Activated naive CD4-positive, alpha-beta T cell treated with anti-CD3 and anti-CD28 coated beads for 36 hours (primary cell): ENCODE measurements around the gene MACROH2A2. TPM values are rescaled to one million over a fixed set of nuclear protein-coding genes. Genes with fewer than 3 reads are reported as not detected.
"Not testable (repeated sequence)": the region's sequence is repeated elsewhere in the genome, so short reads cannot be mapped to it uniquely, and the experiment has no call there.

Experiments used
- CTCF ChIA-PET: fragments of 350-600 bp; sonication (Branson Sonifier 250); formaldehyde crosslinking; loops from one replicate; lab custom pipeline; 2021; ENCODE audit warnings: antibody characterized with exemption; lab: Charles Lee
- DNase-seq: peaks from one replicate; pipeline ENCODE4 v3.0.0-alpha.2; 2020
- H3K27ac Mint-ChIP-seq: one replicate; pipeline ENCODE4 v1.8.0; 2021; ENCODE audit warnings: mild to moderate bottlenecking, mixed read lengths
- H3K27me3 Mint-ChIP-seq: one replicate; pipeline ENCODE4 v1.8.0; 2021; ENCODE audit warnings: low read depth, mixed read lengths
- H3K36me3 Mint-ChIP-seq: one replicate; pipeline ENCODE4 v1.8.0; 2021; ENCODE audit warnings: low read depth, mixed read lengths
- H3K4me1 Mint-ChIP-seq: one replicate; pipeline ENCODE4 v1.8.0; 2021; ENCODE audit warnings: low read depth, mixed read lengths
- H3K4me3 Mint-ChIP-seq: one replicate; pipeline ENCODE4 v1.8.0; 2021; ENCODE audit warnings: mild to moderate bottlenecking, moderate library complexity, mixed read lengths
- H3K9me3 Mint-ChIP-seq: one replicate; pipeline ENCODE4 v1.8.0; 2021; ENCODE audit warnings: mixed read lengths
- intact Hi-C: fragments of 100-400 bp; cut with micrococcal nuclease; formaldehyde crosslinking; loops from one replicate; pipeline ENCODE4 v1.15.1; 2023
- total RNA-seq, 2 experiments: library from RNA; stranded (reverse); gene quantifications; one replicate each; pipeline ENCODE4 v1.2.3, GENCODE V29; 2021

Gene MACROH2A2
- 1 to 10 TPM; 2.7 to 3.2 TPM for total RNA-seq

DNA sequence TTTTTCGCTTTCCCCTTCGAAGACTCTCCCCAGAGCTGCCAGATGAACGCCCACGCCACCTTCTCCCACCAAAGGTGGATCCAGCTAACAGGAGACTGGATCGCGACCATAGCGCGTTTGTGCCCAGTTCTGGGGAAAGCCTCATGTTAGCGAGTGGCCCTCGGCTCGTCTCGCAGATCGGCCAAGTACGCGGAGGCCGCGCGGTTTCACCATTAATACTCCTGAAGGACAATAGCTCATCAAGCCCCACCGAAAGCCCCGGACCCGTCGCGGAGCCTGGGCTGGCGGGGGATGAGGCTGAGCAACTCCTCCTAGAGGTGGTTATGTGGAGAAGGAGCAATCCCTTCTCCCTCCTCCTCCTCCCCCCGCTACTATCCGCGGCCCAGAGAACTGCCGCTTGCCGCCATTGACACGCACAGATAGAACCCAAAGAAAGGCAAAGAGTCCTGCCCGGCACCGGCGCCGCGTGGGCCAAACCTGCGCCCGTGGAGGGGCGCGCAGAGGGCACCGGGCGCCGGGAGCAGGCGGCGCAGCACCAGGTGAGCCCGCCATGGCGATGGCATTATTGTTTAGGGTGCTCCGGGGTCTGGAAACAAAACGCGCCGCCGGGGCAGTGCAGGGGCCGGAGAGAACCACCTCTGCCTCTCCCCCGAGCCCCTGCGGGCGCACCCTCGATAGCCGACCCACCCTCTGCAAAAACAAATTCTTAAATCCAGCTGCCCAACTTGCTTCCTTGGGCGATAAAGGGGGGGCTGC lies at the start of gene MACROH2A2:
Gene MACROH2A2 (plus strand): TSS at position 385 of the 756 bp plus-strand sequence. CDS start 22,813 bp downstream, outside the sequence.
- peak within 1 kb of the TSS; percentile 82 for H3K4me3 Mint-ChIP-seq
- intact Hi-C loops, result no loop called here
- peaks cover 5% of the 10 kb centered on the region for H3K4me1 Mint-ChIP-seq
- no peak within 1 kb of the TSS for H3K27ac Mint-ChIP-seq
- H3K36me3 Mint-ChIP-seq, result no peaks in the 10 kb centered on the region
- CTCF ChIA-PET, result no interaction called here
- H3K9me3 Mint-ChIP-seq, result no peaks in the 10 kb centered on the region
- peak; percentile 52 for DNase-seq
- H3K27me3 Mint-ChIP-seq, result peaks cover 36% of the 10 kb centered on the region

DNA sequence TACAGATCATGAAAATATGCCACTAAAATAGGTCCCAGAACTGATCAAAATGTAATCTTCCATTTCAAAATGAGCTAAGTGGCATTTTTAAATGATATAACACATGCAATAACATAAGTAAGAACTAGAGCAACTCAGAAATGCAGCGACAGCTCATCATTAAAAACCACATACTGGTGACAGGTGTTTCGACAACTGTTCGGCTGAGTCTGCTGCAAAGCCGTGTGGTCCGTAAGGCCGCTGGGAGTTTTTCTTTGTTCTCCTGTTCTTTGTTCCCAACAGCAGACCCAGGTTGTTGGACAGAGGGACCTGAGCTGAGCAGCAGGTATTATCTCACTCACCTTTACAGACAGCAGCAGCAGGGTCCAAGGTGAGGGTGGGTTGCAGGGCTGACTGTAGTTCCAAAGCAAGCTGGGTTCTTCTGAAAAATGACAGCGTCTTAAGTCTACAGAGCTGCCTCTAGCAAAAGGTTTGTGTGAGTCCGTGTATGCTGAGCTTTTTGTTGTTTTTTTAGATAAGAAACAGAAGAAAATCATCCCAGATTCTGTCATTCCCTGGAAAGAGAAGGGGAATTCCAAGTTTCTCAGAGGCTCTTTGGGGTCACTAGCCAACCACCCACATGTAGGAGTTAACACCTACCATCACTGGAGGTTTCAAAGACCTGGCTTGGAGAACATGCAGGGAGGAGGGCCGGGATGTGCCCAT lies 45.4 kb upstream of the MACROH2A2 start:
- Mint-ChIP-seq H3K27me3 (peaks cover 28% of the 10 kb centered on the region), H3K4me3 (no peak overlapping the region), H3K36me3 (no peaks in the 10 kb centered on the region), H3K4me1 (no peaks in the 10 kb centered on the region), H3K27ac (no peak overlapping the region), H3K9me3 (no peaks in the 10 kb centered on the region)
- no peak for DNase-seq
- intact Hi-C loops, result no loop called here
- CTCF ChIA-PET, result no interaction called here

DNA sequence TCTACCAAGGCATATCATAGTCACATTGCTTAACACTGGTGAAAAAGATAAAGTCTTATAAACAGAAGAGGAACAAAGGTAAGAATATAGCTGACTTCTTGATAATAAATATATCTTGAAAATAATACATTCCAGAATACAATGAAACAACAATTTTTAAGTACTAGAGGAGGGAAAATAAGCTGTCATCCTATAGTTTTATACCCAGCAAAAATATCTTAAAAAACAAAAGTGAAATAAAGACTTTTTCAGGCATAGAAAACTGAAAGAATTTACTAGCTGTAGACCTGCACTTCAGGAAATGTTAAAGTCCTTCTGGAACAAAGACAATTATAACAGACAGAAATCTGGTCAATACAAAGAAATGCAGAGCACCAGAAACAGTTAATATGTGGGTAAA lies 21.4 kb upstream of the MACROH2A2 start:
- Mint-ChIP-seq H3K4me3 (no peak overlapping the region), H3K9me3 (peaks cover 14% of the 10 kb centered on the region), H3K4me1 (no peaks in the 10 kb centered on the region), H3K27me3 (peaks cover 18% of the 10 kb centered on the region), H3K27ac (no peak overlapping the region), H3K36me3 (no peaks in the 10 kb centered on the region)
- DNase-seq, result no peak
- CTCF ChIA-PET, result interaction anchor here (1.1 kb wide), 1 partner anchor 11 kb away, joined by 3 read pairs; no protein-coding TSS in a partner anchor
- intact Hi-C loops, result no loop called here

- Mint-ChIP-seq H3K9me3 (peaks cover 14% of the 10 kb centered on the region), H3K4me3 (no peak overlapping the region), H3K36me3 (no peaks in the 10 kb centered on the region), H3K27me3 (peaks cover 18% of the 10 kb centered on the region), H3K27ac (no peak overlapping the region), H3K4me1 (no peaks in the 10 kb centered on the region)
- CTCF ChIA-PET, result interaction anchor here (0.6 kb wide), 1 partner anchor 118 kb away, joined by 3 read pairs; no protein-coding TSS in a partner anchor
- DNase-seq, result no peak
- intact Hi-C loops, result no loop called here
These were observed 19.9 kb upstream of the MACROH2A2 start for GRCh38 chr10:70032667-70033289.

GRCh38 chr10:70034232-70034631 lies 18.4 kb upstream of the MACROH2A2 start:
- CTCF ChIA-PET, result interaction anchor here (0.6 kb wide), 1 partner anchor 510 kb away, joined by 3 read pairs; no protein-coding TSS in a partner anchor
- H3K27me3 Mint-ChIP-seq, result peaks cover 15% of the 10 kb centered on the region
- peaks cover 17% of the 10 kb centered on the region for H3K9me3 Mint-ChIP-seq
- intact Hi-C loops, result no loop called here
- DNase-seq, result no peak
- H3K36me3 Mint-ChIP-seq, result no peaks in the 10 kb centered on the region
- no peak overlapping the region for H3K27ac Mint-ChIP-seq
- no peaks in the 10 kb centered on the region for H3K4me1 Mint-ChIP-seq
- H3K4me3 Mint-ChIP-seq, result no peak overlapping the region

GRCh38 chr10:70035531-70035930 lies 17.1 kb upstream of the MACROH2A2 start:
- no peak overlapping the region for H3K4me3 Mint-ChIP-seq
- H3K4me1 Mint-ChIP-seq, result no peaks in the 10 kb centered on the region
- intact Hi-C loops, result no loop called here
- H3K27me3 Mint-ChIP-seq, result peaks cover 12% of the 10 kb centered on the region
- H3K36me3 Mint-ChIP-seq, result no peaks in the 10 kb centered on the region
- H3K27ac Mint-ChIP-seq, result no peak overlapping the region
- H3K9me3 Mint-ChIP-seq, result peaks cover 14% of the 10 kb centered on the region
- no peak for DNase-seq
- CTCF ChIA-PET, result interaction anchor here (0.6 kb wide), 1 partner anchor 589 kb away, joined by 3 read pairs; no protein-coding TSS in a partner anchor

DNA sequence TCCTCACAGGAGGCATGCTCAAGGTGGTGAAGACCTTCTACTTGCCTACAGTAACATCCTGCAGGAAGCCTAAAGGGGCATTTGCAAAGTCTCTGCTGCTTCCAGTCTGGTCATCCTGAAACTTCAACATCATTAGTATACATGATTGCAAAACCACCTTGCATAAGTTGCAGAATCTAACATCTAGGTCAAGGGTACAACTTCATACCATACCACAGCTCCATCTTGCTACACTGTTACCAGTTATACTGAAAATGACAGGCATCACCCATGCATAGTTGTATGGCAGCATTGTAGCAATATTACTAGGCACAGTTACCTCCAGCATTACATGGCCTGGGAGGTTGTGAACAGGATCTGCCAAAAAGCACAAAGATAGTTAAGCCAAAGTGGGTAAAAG lies 13.7 kb upstream of the MACROH2A2 start:
- Mint-ChIP-seq H3K4me1 (no peaks in the 10 kb centered on the region), H3K36me3 (no peaks in the 10 kb centered on the region), H3K9me3 (peaks cover 14% of the 10 kb centered on the region), H3K27me3 (peaks cover 6% of the 10 kb centered on the region), H3K27ac (no peak overlapping the region), H3K4me3 (no peak overlapping the region)
- intact Hi-C loops, result no loop called here
- CTCF ChIA-PET, result no interaction called here
- DNase-seq, result no peak

- CTCF ChIA-PET, result no interaction called here
- Mint-ChIP-seq H3K4me3 (no peak overlapping the region), H3K36me3 (no peaks in the 10 kb centered on the region), H3K4me1 (no peaks in the 10 kb centered on the region), H3K27ac (no peak overlapping the region), H3K9me3 (peaks cover 14% of the 10 kb centered on the region), H3K27me3 (no peaks in the 10 kb centered on the region)
- intact Hi-C loops, result no loop called here
- no peak for DNase-seq
These were observed 11.6 kb upstream of the MACROH2A2 start for GRCh38 chr10:70041016-70041415.

- CTCF ChIA-PET, H3K36me3 Mint-ChIP-seq, H3K4me1 Mint-ChIP-seq, H3K27ac Mint-ChIP-seq, intact Hi-C loops, H3K27me3 Mint-ChIP-seq, DNase-seq, H3K4me3 Mint-ChIP-seq: not testable (repeated sequence)
- H3K9me3 Mint-ChIP-seq, result peaks cover 14% of the 10 kb centered on the region
These were observed 10.9 kb upstream of the MACROH2A2 start for GRCh38 chr10:70041739-70042138.

GRCh38 chr10:70047066-70047465 lies 5.6 kb upstream of the MACROH2A2 start:
- H3K9me3 Mint-ChIP-seq, intact Hi-C loops, CTCF ChIA-PET, H3K36me3 Mint-ChIP-seq, H3K4me3 Mint-ChIP-seq, H3K27ac Mint-ChIP-seq, DNase-seq, H3K4me1 Mint-ChIP-seq: not testable (repeated sequence)
- peaks cover 11% of the 10 kb centered on the region for H3K27me3 Mint-ChIP-seq

GRCh38 chr10:70048030-70048723 lies 4.5 kb upstream of the MACROH2A2 start:
- CTCF ChIA-PET, result no interaction called here
- no peaks in the 10 kb centered on the region for H3K9me3 Mint-ChIP-seq
- intact Hi-C loops, result no loop called here
- no peak for DNase-seq
- H3K27ac Mint-ChIP-seq, result no peak overlapping the region
- no peaks in the 10 kb centered on the region for H3K36me3 Mint-ChIP-seq
- peaks cover 5% of the 10 kb centered on the region for H3K4me1 Mint-ChIP-seq
- no peak overlapping the region for H3K4me3 Mint-ChIP-seq
- H3K27me3 Mint-ChIP-seq, result peaks cover 17% of the 10 kb centered on the region

DNA sequence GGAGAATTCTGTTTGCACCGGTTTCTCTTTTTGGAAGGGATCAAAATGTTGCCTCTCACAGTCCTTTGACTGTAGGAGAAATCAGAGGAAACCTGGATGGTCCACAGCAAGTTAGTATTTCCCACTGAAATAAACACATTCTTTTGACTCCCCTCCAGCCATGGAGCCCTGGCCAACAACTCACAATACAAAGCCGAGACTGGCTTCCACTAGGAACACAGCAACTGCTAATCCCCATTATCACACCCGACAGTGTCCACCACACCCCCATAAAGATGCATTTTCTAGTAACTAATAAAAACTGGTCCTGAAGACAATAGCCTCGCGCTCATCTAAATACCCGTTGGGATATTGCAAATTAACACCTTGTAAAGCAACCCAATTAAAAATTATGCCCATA lies 798 bp upstream of the MACROH2A2 start:
- Mint-ChIP-seq H3K4me1 (peaks cover 5% of the 10 kb centered on the region), H3K4me3 (no peak overlapping the region), H3K36me3 (no peaks in the 10 kb centered on the region), H3K27me3 (peaks cover 36% of the 10 kb centered on the region), H3K27ac (no peak overlapping the region), H3K9me3 (no peaks in the 10 kb centered on the region)
- CTCF ChIA-PET, result no interaction called here
- intact Hi-C loops, result no loop called here
- DNase-seq, result no peak
